Neuron (in vitro differentiated cells): ENCODE measurements around the gene EFHC1.

Experiments
- H2AFZ ChIP-seq: one replicate; pipeline ENCODE4 v1.6.1; 2013; ENCODE audit warnings: low read depth, mild to moderate bottlenecking, inconsistent platforms, low read length, moderate library complexity
- H3K27me3 ChIP-seq: one replicate; pipeline ENCODE4 v1.6.1; 2013; ENCODE audit warnings: low read length; ENCODE audit not compliant: insufficient read depth
- H3K36me3 ChIP-seq: one replicate; pipeline ENCODE4 v1.6.1; 2013; ENCODE audit warnings: low read length; ENCODE audit not compliant: insufficient read depth
- H3K4me1 ChIP-seq: one replicate; pipeline ENCODE4 v1.6.1; 2013; ENCODE audit warnings: low read length; ENCODE audit not compliant: insufficient read depth
- H3K4me3 ChIP-seq: 2 replicates; pipeline ENCODE4 v1.5.1; 2013; ENCODE audit warnings: mild to moderate bottlenecking, low read length, moderate library complexity
- H3K9me3 ChIP-seq: one replicate; pipeline ENCODE4 v1.6.1; 2013; ENCODE audit warnings: low read length

EFHC1 gene

GRCh38 chr6:52524918-52525317 lies 104.8 kb downstream of the EFHC1 start:
- Histone ChIP-seq H3K4me3 (no peak overlapping the region), H3K9me3 (no peaks in the 10 kb centered on the region), H3K4me1 (no peaks in the 10 kb centered on the region), H3K27me3 (no peaks in the 10 kb centered on the region), H2AFZ (no peak overlapping the region), H3K36me3 (peaks cover 2% of the 10 kb centered on the region)

DNA sequence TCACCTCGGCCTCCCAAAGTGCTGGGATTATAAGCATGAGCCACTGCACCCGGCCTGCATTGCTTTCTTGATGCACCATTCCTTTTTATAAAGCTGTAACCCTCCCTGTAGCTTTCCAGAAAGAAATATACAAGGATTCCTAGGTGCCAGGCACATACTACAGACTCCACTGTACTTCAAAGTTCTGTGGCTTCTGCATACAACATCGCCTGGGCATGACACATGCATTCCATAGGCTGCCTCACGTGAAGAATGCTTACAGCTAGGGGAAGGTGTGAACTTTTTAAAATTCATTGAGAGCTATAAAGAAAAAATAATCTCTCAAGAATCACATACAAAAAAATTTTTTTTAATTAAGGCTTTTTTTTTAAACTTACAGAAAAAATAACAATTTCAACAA lies 106.5 kb downstream of the EFHC1 start:
- Histone ChIP-seq H3K4me1 (no peaks in the 10 kb centered on the region), H3K27me3 (no peaks in the 10 kb centered on the region), H2AFZ (no peak overlapping the region), H3K9me3 (no peaks in the 10 kb centered on the region), H3K36me3 (peaks cover 2% of the 10 kb centered on the region), H3K4me3 (no peak overlapping the region)

DNA sequence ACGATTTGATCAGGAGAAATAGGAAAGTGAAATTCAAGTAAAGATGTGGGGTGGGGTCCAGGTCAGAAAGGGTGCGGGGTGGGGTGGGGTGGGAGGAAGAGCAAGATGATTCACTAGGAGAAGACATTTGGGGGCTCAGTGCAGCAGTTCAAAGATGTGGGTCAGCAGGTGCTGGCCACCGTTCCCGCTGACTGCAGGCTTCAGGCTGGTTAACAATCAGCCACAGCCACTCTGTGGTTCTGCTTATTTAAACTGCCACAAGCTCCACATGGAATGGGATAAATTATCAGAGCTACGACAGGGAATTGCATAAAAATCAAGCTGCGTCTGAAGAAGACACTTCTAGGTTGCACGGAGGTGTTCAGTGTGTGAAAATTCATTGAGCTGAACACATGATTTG lies 107.3 kb downstream of the EFHC1 start:
- Histone ChIP-seq H3K9me3 (no peaks in the 10 kb centered on the region), H3K4me3 (no peak overlapping the region), H3K36me3 (peaks cover 2% of the 10 kb centered on the region), H2AFZ (no peak overlapping the region), H3K27me3 (no peaks in the 10 kb centered on the region), H3K4me1 (no peaks in the 10 kb centered on the region)

DNA sequence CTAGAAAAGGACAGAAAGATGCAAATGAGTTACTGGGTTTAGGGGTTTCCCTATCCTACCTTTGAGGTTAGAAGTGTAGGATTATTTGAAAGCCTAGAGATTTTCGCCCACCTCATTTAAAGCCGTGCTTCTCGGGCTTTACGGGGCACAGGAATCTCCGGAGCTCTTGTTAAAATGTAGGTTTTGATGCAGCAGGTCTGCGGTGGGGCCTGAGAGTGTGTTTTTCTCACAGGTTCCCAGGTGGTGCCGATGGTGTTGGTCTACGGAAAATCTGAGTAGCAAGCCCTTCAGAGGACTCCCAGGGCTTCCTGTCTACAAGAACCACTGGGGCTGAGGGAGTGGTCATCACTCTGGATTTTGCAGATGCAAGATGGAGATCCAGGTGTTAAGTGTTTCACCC lies 109.2 kb downstream of the EFHC1 start:
- Histone ChIP-seq H3K9me3 (no peaks in the 10 kb centered on the region), H3K4me3 (no peak overlapping the region), H3K36me3 (peaks cover 2% of the 10 kb centered on the region), H2AFZ (no peak overlapping the region), H3K4me1 (no peaks in the 10 kb centered on the region), H3K27me3 (no peaks in the 10 kb centered on the region)

DNA sequence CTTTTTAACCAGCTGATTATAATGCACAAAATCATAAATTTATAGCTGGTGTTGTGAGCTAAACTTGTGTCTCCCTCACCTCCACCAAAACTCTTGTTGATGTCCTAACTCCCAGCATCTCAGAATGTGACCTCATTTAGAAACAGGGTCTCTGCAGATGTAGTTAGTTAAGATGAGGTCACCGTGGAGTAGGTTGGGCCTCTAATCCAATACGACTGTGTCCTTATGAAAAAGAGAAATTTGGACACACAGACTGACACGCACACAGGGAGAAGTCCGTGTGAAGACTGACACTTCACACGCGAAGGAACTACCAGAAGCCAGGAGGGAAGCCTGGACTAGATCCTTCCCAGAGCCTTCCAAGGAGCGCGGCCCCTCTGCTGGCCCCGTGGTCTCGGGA lies 110.2 kb downstream of the EFHC1 start:
- no peak overlapping the region for H2AFZ ChIP-seq
- H3K4me3 ChIP-seq: no peak overlapping the region
- H3K36me3 ChIP-seq: peaks cover 3% of the 10 kb centered on the region
- no peaks in the 10 kb centered on the region for H3K4me1 ChIP-seq
- H3K9me3 ChIP-seq: no peaks in the 10 kb centered on the region
- no peaks in the 10 kb centered on the region for H3K27me3 ChIP-seq

- H3K36me3 ChIP-seq: peaks cover 3% of the 10 kb centered on the region
- H3K27me3 ChIP-seq: no peaks in the 10 kb centered on the region
- H3K4me3 ChIP-seq: no peak overlapping the region
- no peak overlapping the region for H2AFZ ChIP-seq
- no peaks in the 10 kb centered on the region for H3K4me1 ChIP-seq
- H3K9me3 ChIP-seq: no peaks in the 10 kb centered on the region
These were observed 111.3 kb downstream of the EFHC1 start for GRCh38 chr6:52531396-52531795.

GRCh38 chr6:52531834-52532233 lies 111.7 kb downstream of the EFHC1 start:
- Histone ChIP-seq H3K36me3 (peaks cover 3% of the 10 kb centered on the region), H3K4me3 (no peak overlapping the region)

DNA sequence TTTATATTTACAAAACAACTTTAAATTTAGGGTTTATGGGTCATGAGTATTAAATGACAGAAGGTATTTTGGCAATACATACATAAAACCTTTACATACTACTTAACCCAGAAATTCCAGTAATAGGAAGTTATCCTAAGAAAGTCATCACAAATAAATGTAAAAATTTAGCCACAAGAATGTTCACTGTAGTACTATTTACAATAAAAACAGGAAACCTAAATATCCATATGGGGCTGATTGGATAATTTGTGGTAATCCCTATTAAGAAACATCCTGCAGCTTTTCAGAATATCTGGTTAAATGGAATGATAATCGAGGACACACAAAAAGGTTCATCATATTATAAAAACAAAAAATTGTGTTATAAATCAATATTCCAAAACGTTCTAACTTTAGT lies 112.3 kb downstream of the EFHC1 start:
- H3K4me1 ChIP-seq: no peaks in the 10 kb centered on the region
- peaks cover 3% of the 10 kb centered on the region for H3K36me3 ChIP-seq
- no peaks in the 10 kb centered on the region for H3K27me3 ChIP-seq
- H2AFZ ChIP-seq: no peak overlapping the region
- no peaks in the 10 kb centered on the region for H3K9me3 ChIP-seq
- no peak overlapping the region for H3K4me3 ChIP-seq

More at GRCh38 chr6:52531834-52532233, 111.7 kb downstream of the EFHC1 start:
- no peaks in the 10 kb centered on the region for H3K4me1 ChIP-seq
- no peak overlapping the region for H2AFZ ChIP-seq
- H3K27me3 ChIP-seq: no peaks in the 10 kb centered on the region
- no peaks in the 10 kb centered on the region for H3K9me3 ChIP-seq

DNA sequence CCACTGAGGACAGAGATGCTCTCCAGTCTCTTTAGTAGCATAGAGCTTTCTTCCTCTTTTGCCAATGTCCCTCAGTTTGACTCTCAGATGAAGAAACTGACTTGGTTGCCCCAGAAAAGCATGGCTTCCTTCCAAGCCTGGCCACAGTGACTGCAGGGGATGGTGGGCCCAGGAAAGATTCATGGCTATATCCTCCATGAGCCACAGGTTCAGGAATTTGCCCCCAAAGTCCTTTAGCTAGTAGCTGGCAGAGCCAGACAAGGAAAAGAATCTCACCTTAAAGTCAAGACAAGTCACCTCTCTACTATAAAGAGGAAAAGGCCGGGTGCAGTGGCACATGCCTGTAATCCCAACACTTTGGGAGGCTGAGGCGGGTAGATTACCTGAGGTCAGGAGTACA lies 113.3 kb downstream of the EFHC1 start:
- Histone ChIP-seq H3K27me3 (no peaks in the 10 kb centered on the region), H2AFZ (no peak overlapping the region), H3K4me3 (no peak overlapping the region), H3K4me1 (no peaks in the 10 kb centered on the region), H3K9me3 (no peaks in the 10 kb centered on the region), H3K36me3 (peaks cover 3% of the 10 kb centered on the region)

- peaks cover 3% of the 10 kb centered on the region for H3K36me3 ChIP-seq
- no peaks in the 10 kb centered on the region for H3K27me3 ChIP-seq
- no peaks in the 10 kb centered on the region for H3K9me3 ChIP-seq
- no peak overlapping the region for H2AFZ ChIP-seq
- no peak overlapping the region for H3K4me3 ChIP-seq
- no peaks in the 10 kb centered on the region for H3K4me1 ChIP-seq
These were observed 114.2 kb downstream of the EFHC1 start for GRCh38 chr6:52534363-52534762.

DNA sequence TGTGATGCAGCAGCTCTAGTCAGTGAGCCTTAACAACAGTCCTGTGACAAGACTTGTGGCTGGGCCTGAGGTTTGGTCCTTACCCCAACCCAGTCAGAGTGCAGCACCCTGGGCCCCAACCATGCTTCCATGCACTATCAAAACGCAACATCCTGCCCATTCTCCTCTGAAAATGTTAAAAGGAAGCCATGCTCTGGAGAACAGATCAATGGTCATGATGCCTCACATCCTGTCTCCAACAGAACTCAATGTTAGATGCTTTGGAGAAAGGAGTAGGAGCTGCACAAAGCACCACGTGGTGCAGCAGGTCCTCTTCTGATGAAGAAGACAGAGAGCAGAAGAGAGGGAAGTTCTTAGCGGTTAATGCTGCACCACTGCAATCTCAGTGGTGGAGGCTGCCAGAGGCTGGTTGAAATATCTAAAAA lies 114.8 kb downstream of the EFHC1 start:
- H3K4me3 ChIP-seq: no peak overlapping the region
- H2AFZ ChIP-seq: no peak overlapping the region
- H3K4me1 ChIP-seq: no peaks in the 10 kb centered on the region
- H3K27me3 ChIP-seq: no peaks in the 10 kb centered on the region
- H3K36me3 ChIP-seq: peaks cover 2% of the 10 kb centered on the region
- H3K9me3 ChIP-seq: no peaks in the 10 kb centered on the region

GRCh38 chr6:52535711-52536423 lies 115.7 kb downstream of the EFHC1 start:
- H3K27me3 ChIP-seq: no peaks in the 10 kb centered on the region
- H3K9me3 ChIP-seq: no peaks in the 10 kb centered on the region
- no peak overlapping the region for H3K4me3 ChIP-seq
- no peak overlapping the region for H2AFZ ChIP-seq
- no peaks in the 10 kb centered on the region for H3K4me1 ChIP-seq
- H3K36me3 ChIP-seq: peaks cover 2% of the 10 kb centered on the region

GRCh38 chr6:52536424-52536916 lies 116.3 kb downstream of the EFHC1 start:
- Histone ChIP-seq H3K27me3 (no peaks in the 10 kb centered on the region), H3K36me3 (peaks cover 2% of the 10 kb centered on the region), H3K4me1 (no peaks in the 10 kb centered on the region), H3K9me3 (no peaks in the 10 kb centered on the region), H2AFZ (no peak overlapping the region), H3K4me3 (no peak overlapping the region)
